Endothelial cell of umbilical vein (primary cell): ENCODE results near the gene BACE1-AS. TPM values are rescaled to one million over a fixed set of nuclear protein-coding genes. Genes with fewer than 3 reads are reported as not detected.
A peak's percentile ranks its signal among the peaks of the same experiment; 100 is the strongest.

Experiments used
- BruUV-seq: library from RNA; stranded (reverse); fragments of 400-500 nt; replicated peaks from 2 replicates; lab custom pipeline; 2021; lab: Mats Ljungman, UMichigan
- CTCF ChIA-PET: fragments of 300-600, 350-600 bp; sonication (Branson Sonifier 250); formaldehyde crosslinking; loops from one replicate; lab custom pipeline; 2021; ENCODE audit warnings: antibody characterized with exemption, inconsistent platforms; lab: Charles Lee
- POLR2A ChIA-PET: fragments of 300-600, 350-600 bp; sonication (Branson Sonifier 250); formaldehyde crosslinking; loops from one replicate; lab custom pipeline; 2021; ENCODE audit warnings: antibody characterized with exemption, inconsistent platforms; lab: Charles Lee
- DNase-seq: peaks from one replicate; pipeline ENCODE4 v3.0.0-alpha.2; 2011; ENCODE audit warnings: low read depth, low spot score
- FAIRE-seq: peaks from 2 replicates; lab custom pipeline; 2011; peaks lifted over from hg19 to GRCh38; lab: Jason Lieb, UNC
- H2AFZ ChIP-seq: 2 replicates; pipeline ENCODE4 v1.6.0; 2012; ENCODE audit warnings: low read depth, low read length, control low read depth, inconsistent platforms
- H3K27ac ChIP-seq: 2 replicates; pipeline ENCODE4 v1.5.1; 2011; ENCODE audit warnings: low read depth, mild to moderate bottlenecking, control low read depth, low read length, moderate library complexity; ENCODE audit not compliant: insufficient read depth
- H3K27me3 ChIP-seq, 2 experiments: 2 replicates each; pipeline versions ENCODE4 v1.6.0 to v1.6.1; 2011; ENCODE audit warnings: low read length in 2 of 2, mixed read lengths in 1 of 2; ENCODE audit not compliant: control insufficient read depth in 2 of 2, insufficient read depth in 2 of 2
- H3K36me3 ChIP-seq, 2 experiments: 2 replicates in 1 of 2; 3 replicates in 1 of 2; pipeline ENCODE4 v1.5.1; 2011; ENCODE audit warnings: low read length in 2 of 2, mild to moderate bottlenecking in 1 of 2, moderate library complexity in 1 of 2; ENCODE audit not compliant: control insufficient read depth in 2 of 2, insufficient read depth in 2 of 2; ENCODE audit errors: extremely low read depth in 1 of 2
- H3K4me1 ChIP-seq: 3 replicates; pipeline ENCODE4 v1.5.1; 2011; ENCODE audit warnings: mild to moderate bottlenecking, low read length; ENCODE audit not compliant: control insufficient read depth, insufficient read depth; ENCODE audit errors: extremely low read depth
- H3K4me2 ChIP-seq: 2 replicates; pipeline ENCODE4 v1.6.1; 2011; ENCODE audit warnings: low read length, control low read depth, mixed read lengths; ENCODE audit not compliant: insufficient read depth
- H3K4me3 ChIP-seq, 3 experiments: fragments of 200-600 bp in 1 of 3; sonication (generic), shearing (Covaris generic) in 1 of 3; replicated peaks in 1 of 3; 2 replicates each; pipeline ENCODE4 v1.5.1; 2011 to 2016; ENCODE audit warnings: control low read depth in 3 of 3, low read length in 3 of 3, mild to moderate bottlenecking in 2 of 3, inconsistent platforms in 1 of 3, low read depth in 1 of 3, moderate library complexity in 1 of 3; ENCODE audit not compliant: insufficient read depth in 1 of 3
- H3K79me2 ChIP-seq: 2 replicates; pipeline ENCODE4 v1.6.0; 2012; ENCODE audit warnings: low read length, inconsistent platforms; ENCODE audit not compliant: control insufficient read depth, insufficient read depth
- H3K9ac ChIP-seq: replicated peaks from 2 replicates; pipeline ENCODE3; 2011; ENCODE audit warnings: low read length, control low read depth; ENCODE audit not compliant: insufficient read depth; ENCODE audit errors: extremely low read depth
- H3K9me1 ChIP-seq: replicated peaks from 3 replicates; pipeline ENCODE4 v1.6.0; 2011; ENCODE audit warnings: mild to moderate bottlenecking, low read length; ENCODE audit not compliant: control insufficient read depth, insufficient read depth; ENCODE audit errors: extremely low read depth
- H3K9me3 ChIP-seq: replicated peaks from 2 replicates; pipeline ENCODE4 v1.5.1; 2012; ENCODE audit warnings: low read length, inconsistent platforms; ENCODE audit not compliant: control insufficient read depth, insufficient read depth
- H4K20me1 ChIP-seq: replicated peaks from 2 replicates; pipeline ENCODE3; 2011; ENCODE audit warnings: mild to moderate bottlenecking, low read length; ENCODE audit not compliant: control insufficient read depth, insufficient read depth; ENCODE audit errors: extremely low read depth
- CTCF ChIP-seq, 2 donors: IDR thresholded peaks; 1 replicate in 1 of 2; 2 replicates in 1 of 2; pipeline ENCODE4 v1.5.1; 2011; ENCODE audit warnings: low read length in 2 of 2, mild to moderate bottlenecking in 2 of 2, moderate library complexity in 2 of 2, control low read depth in 1 of 2, inconsistent platforms in 1 of 2, low read depth in 1 of 2; ENCODE audit not compliant: insufficient read depth in 1 of 2; ENCODE audit errors: extremely low read depth in 1 of 2
- EZH2 ChIP-seq: IDR thresholded peaks from 2 replicates; pipeline ENCODE4 v1.6.1; 2012; ENCODE audit warnings: borderline replicate concordance, low read depth, mild to moderate bottlenecking, moderate library complexity, low read length, inconsistent platforms; ENCODE audit not compliant: severe bottlenecking
- FOS ChIP-seq: IDR thresholded peaks from 2 replicates; pipeline ENCODE4 v1.6.1; 2011; ENCODE audit warnings: mild to moderate bottlenecking, low read length, moderate library complexity, borderline replicate concordance; ENCODE audit not compliant: insufficient read depth
- GATA2 ChIP-seq: IDR thresholded peaks from 2 replicates; pipeline ENCODE4 v1.7.0; 2011; ENCODE audit warnings: low read depth, mild to moderate bottlenecking, moderate library complexity, mixed read lengths, low read length; ENCODE audit not compliant: insufficient read length, insufficient read depth
- JUN ChIP-seq: IDR thresholded peaks from 2 replicates; pipeline ENCODE4 v1.6.1; 2011; ENCODE audit warnings: borderline replicate concordance, low read depth; ENCODE audit not compliant: insufficient read length, insufficient read depth
- MYC ChIP-seq: IDR thresholded peaks from one replicate; pipeline ENCODE4 v1.6.1; 2011; ENCODE audit warnings: mild to moderate bottlenecking, low read depth, low read length
- POLR2A ChIP-seq: IDR thresholded peaks from 2 replicates; pipeline ENCODE4 v1.6.1; 2012; ENCODE audit warnings: low read depth, mild to moderate bottlenecking, control low read depth, low read length
- POLR2AphosphoS5 ChIP-seq: IDR thresholded peaks from 2 replicates; pipeline ENCODE4 v1.6.1; 2012; ENCODE audit warnings: low read depth, mild to moderate bottlenecking, control low read depth, low read length, moderate library complexity; ENCODE audit not compliant: insufficient read depth
- dilution Hi-C: fragments of 300-500 bp; cut with MboI; formaldehyde crosslinking; loops from one replicate; pipeline ENCODE4 v1.15.0; 2019; ENCODE audit warnings: low sequenced_read_pairs; ENCODE audit not compliant: extremely low pct_ligation_motif_present
- intact Hi-C: fragments of 100-400 bp; cut with micrococcal nuclease; formaldehyde crosslinking; loops from one replicate; pipeline ENCODE4 v1.10.0; 2022
- polyA plus RNA-seq, 4 experiments: library from polyadenylated mRNA; depleted of rRNA in 3 of 4; stranded (reverse) in 3 of 4; unstranded in 1 of 4; fragments of >200 nt; gene quantifications; 2 replicates each; pipeline versions ENCODE4 v1.2.1 to v1.2.3, GENCODE V29; 2011 to 2012; ENCODE audit warnings: missing spikeins in 1 of 4
- total RNA-seq: library from RNA; stranded (reverse); gene quantifications from 2 replicates; pipeline ENCODE4 v1.2.3, GENCODE V29; 2021
- TF ChIP-seq, protein P1 (sequence below): IDR thresholded peaks from 2 replicates; pipeline ENCODE4 v1.6.1; 2011; ENCODE audit not compliant: insufficient read depth, insufficient read length

Gene BACE1-AS
- total and polyA plus RNA-seq, 2 donors (not counting 3 experiments of a cell fraction or from before 2014, with no cell fraction given), result 7.6 to 8.1 TPM

DNA sequence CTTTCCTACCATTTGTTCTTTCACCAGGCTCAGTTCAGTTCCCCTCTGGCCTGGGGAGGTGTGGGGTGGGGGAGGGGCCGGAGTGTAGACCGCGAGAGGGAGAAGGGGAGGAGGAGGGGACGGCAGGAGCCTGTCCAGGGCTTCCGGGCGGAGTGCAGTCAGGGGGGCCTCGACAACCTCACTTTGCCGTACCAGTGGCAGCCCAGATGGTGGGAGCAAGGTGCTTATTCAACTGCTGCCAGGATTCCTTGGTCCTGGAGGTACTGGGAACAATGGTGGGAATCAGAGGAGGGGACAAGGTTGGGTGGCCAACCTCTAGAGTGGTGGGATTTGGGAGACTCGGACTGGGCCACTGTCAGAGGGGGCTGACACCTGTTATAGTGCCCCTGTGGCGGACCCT, 23.7 kb downstream of the BACE1-AS start:
- intact Hi-C loops (loop anchor here (5.0 kb wide), 1 partner anchor 138 kb away; the partner anchor contains the start of gene SIDT2), dilution Hi-C loops (no loop called here)
- no TSS peak for BruUV-seq
- ChIA-PET CTCF (interaction anchor here (1.3 to 1.5 kb wide), 3 partner anchors 10 to 27 kb away, joined by 3 to 4 read pairs (median 3); no protein-coding TSS in a partner anchor), POLR2A (no interaction called here)
- H3K9me1 ChIP-seq, result no peaks in the 10 kb centered on the region
- peak overlapping the region; percentile 3 to 68 (median 41) for H3K4me3 ChIP-seq
- no peaks in the 10 kb centered on the region for H4K20me1 ChIP-seq
- H3K36me3 ChIP-seq, result no peaks in the 10 kb centered on the region
- peaks cover 11% of the 10 kb centered on the region for H3K79me2 ChIP-seq
- no peak for DNase-seq
- no peaks in the 10 kb centered on the region for H3K9me3 ChIP-seq
- no peaks in the 10 kb centered on the region for H3K27me3 ChIP-seq
- H3K9ac ChIP-seq, result peak overlapping the region; percentile 64
- no peak for FAIRE-seq
- TF ChIP-seq POLR2AphosphoS5, result no peak
- no peak for TF ChIP-seq GATA2
- TF ChIP-seq CTCF (IDR thresholded peaks at IDR 0.05; ENCODE audit: extremely low read depth in 1 of 2, insufficient read depth in 1 of 2, low read depth in 1 of 2, low read length in 2 of 2), result no peak
- TF ChIP-seq, protein P1, sequence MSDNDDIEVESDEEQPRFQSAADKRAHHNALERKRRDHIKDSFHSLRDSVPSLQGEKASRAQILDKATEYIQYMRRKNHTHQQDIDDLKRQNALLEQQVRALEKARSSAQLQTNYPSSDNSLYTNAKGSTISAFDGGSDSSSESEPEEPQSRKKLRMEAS, result no peak
- TF ChIP-seq MYC, result no peak
- TF ChIP-seq FOS, result no peak
- no peak for TF ChIP-seq POLR2A
- TF ChIP-seq JUN, result no peak
- no peak for TF ChIP-seq EZH2
- no peak overlapping the region for H3K27ac ChIP-seq
- no peak overlapping the region for H2AFZ ChIP-seq
- peaks cover 14% of the 10 kb centered on the region for H3K4me1 ChIP-seq
- peak overlapping the region; percentile 85 for H3K4me2 ChIP-seq
